Coronary artery (tissue), 2 donors: ENCODE measurements around the gene HCFC1R1.
"Not testable (repeated sequence)": the region's sequence is repeated elsewhere in the genome, so short reads cannot be mapped to it uniquely, and the experiment has no call there.

ENCODE experiments used
- DNase-seq: peaks from one replicate; pipeline ENCODE4 v3.0.0-alpha.2; 2017; ENCODE audit warnings: low spot score
- H3K27ac ChIP-seq, 2 donors: fragments of 200-600 bp; sonication (generic); one replicate each; pipeline ENCODE4 v1.5.1; 2016 to 2019
- H3K4me3 ChIP-seq: fragments of 200-600 bp; sonication (generic); 2 replicates; pipeline ENCODE4 v1.5.1; 2016; ENCODE audit warnings: mild to moderate bottlenecking, moderate library complexity
- TF ChIP-seq, protein P1 (sequence below): fragments of 200-600 bp; sonication (generic); IDR thresholded peaks from one replicate; pipeline ENCODE4 v1.5.1; 2019; ENCODE audit warnings: antibody characterized with exemption

HCFC1R1 gene, protein sequence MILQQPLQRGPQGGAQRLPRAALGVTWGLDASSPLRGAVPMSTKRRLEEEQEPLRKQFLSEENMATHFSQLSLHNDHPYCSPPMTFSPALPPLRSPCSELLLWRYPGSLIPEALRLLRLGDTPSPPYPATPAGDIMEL

DNA sequence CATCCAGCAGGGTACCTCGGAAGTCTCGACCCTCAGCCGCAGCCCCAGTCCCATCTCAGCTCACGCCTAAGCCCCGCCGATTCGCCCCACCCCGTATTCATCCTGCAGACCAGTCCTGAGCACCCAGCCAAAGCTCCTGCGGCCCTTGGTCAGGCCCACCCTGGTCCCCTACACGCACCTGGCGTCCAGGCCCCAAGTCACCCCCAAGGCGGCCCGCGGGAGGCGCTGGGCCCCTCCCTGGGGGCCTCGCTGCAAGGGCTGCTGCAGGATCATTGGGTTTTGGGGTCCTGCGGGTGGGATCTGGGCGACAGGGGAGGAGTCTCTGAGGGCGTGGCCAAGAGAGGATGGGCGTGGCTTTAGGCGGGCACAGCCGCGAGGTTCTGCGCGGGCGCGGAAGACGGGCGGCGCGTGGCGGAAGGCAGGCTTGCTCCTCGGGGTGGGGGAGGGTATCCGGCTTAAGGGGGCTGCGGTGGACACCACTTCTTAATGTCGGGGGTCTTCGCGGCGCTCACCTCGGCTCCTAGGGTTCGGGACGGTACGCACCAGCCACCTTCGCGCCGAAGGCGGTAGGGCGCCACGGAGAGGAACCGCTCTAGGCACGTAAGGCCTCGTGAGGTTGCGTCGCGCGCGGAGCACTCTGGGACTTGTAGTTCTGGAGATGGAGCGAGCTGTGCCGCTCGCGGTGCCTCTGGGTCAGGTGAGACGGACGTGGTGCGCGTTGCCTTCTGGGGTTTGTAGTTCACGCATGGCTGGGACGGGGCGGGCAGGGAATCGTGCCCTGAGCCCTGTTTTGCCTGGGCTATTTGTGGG, at the start of gene HCFC1R1, which contains the start of gene THOC6:
Gene HCFC1R1 (minus strand): TSS at position 274 of the 810 bp plus-strand sequence. CDS start 1 bp downstream, at position 273.
Gene THOC6 (plus strand): TSS at position 367 of the 810 bp plus-strand sequence. CDS start 292 bp downstream, at position 659.
- TF ChIP-seq, protein P1, sequence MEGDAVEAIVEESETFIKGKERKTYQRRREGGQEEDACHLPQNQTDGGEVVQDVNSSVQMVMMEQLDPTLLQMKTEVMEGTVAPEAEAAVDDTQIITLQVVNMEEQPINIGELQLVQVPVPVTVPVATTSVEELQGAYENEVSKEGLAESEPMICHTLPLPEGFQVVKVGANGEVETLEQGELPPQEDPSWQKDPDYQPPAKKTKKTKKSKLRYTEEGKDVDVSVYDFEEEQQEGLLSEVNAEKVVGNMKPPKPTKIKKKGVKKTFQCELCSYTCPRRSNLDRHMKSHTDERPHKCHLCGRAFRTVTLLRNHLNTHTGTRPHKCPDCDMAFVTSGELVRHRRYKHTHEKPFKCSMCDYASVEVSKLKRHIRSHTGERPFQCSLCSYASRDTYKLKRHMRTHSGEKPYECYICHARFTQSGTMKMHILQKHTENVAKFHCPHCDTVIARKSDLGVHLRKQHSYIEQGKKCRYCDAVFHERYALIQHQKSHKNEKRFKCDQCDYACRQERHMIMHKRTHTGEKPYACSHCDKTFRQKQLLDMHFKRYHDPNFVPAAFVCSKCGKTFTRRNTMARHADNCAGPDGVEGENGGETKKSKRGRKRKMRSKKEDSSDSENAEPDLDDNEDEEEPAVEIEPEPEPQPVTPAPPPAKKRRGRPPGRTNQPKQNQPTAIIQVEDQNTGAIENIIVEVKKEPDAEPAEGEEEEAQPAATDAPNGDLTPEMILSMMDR: no peak
- Histone ChIP-seq H3K4me3 (peak within 1 kb of the TSS; percentile 97), H3K27ac (peak within 1 kb of the TSS; percentile 96 to 100)
- DNase-seq: peak; percentile 98

DNA sequence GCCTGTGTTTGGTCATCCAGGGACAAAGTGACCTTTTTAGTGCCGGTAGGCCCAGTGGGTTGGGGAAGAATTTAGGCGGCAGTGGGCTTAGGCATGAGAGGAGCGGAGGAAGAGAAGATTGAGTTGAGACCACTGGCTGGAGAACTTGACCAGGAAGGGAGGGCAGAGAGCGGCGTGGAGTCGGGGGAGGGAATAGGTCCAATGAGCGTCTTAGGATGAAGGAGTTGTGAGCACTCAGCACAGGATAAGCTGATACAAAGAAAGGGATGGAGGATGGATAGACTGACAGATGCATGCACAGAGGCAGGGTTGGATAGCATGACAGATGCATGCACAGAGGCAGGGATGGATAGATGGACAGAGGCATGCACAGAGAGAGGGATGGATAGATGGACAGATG, 49.7 kb upstream of the HCFC1R1 start:
- Histone ChIP-seq H3K4me3 (no peak overlapping the region), H3K27ac (no peak overlapping the region)
- TF ChIP-seq, protein P1: no peak
- no peak for DNase-seq

DNA sequence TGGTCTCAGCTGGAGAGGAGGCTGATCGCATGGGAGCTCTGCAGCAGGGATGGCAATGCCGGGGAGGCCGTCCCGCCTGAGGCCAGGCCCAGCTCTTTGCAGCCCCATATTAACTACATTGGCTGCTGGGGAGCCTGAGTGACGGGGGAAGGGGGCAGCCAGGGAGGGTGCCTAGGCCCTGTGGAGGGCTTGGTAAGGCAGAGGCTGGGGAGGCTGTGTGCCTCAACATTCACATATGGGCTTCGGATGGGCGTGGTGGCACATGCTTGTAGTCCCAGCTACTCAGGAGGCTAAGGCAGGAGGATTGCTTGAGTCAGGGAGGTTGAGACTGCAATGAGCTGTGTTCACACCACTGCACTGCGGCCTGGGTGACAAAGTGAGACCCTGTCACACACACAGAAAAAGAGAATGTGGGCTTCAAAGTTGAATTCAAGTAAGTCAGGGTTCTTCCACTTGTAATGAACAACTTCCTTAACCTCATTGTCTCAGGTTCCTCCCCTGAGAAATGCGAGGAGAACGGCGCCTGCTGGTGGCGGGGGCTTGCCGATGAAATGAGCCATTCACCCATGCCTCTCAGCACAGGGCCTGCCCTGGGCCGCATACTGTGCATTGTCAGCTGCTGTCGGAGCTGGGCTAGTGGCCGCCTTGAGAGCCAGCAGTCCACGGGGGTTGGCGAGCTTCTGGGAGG, 49.0 kb upstream of the HCFC1R1 start:
- not testable (repeated sequence) for DNase-seq, H3K27ac ChIP-seq, H3K4me3 ChIP-seq

DNA sequence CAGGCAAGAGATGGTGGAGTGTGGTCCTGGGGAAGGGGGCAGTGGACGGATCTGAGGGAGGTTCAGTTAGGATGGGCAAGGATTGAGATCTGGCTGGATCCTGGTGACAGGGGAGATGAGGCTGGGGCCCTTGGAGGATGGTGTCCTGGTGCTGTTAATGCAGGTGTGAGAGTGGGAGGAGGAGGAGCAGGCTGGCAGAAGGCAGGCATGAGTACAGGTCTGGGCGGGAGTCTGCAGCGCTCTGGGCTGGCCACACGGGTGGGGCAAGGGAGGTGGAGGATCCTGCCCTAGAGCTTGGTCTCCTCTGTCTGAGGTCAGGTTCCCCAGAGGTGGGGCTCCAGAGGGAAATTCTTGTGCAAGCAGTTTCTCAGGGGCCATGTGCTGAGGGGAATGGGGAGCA, 48.4 kb upstream of the HCFC1R1 start:
- DNase-seq, H3K27ac ChIP-seq, H3K4me3 ChIP-seq: not testable (repeated sequence)

DNA sequence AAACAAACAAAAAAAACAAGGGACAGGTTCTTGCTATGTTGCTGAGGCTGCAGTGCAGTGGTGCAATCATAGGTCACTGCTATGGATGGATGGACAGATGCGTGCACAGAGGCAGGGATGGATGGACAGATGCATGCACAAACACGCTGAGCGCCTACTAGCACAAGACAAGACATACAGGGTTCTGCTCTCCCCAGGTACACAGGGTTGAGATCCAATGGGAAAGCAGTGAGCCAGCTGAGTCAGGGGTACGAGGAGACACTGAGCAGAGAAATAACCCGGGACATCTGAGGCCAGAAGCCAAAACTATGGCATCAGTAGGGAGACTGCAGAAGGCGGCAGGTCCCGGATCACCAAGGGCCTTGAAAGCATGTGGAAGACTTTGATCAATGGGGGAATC, 47.9 kb upstream of the HCFC1R1 start:
- TF ChIP-seq, protein P1: no peak
- H3K4me3 ChIP-seq: no peak overlapping the region
- H3K27ac ChIP-seq: no peak overlapping the region
- no peak for DNase-seq

DNA sequence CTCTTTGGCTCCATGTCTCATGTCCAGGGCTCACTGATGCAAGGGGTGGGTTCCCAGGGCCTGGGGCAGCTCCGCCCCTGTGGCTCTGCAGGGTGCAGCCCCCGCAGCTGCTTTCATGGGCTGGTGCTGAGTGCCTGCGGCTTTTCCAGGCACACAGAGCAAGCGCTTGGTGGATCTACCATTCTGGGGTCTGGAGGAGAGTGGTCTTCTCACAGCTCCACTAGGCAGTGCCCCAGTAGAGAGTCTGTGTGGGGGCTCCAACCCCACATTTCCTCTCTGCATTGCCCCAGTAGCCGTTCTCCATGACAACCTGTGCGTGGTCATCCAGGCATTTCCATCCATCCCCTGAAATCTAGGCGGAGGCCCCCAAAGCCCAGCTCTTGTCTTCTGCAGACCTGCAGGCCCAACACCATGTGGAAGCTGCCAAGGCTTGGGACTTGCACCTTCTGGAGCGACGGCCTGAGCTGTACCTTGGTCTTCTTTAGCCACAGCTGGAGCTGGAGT, 46.9 kb upstream of the HCFC1R1 start:
- TF ChIP-seq, protein P1: no peak
- no peak for DNase-seq
- Histone ChIP-seq H3K4me3 (no peak overlapping the region), H3K27ac (no peak overlapping the region)

DNA sequence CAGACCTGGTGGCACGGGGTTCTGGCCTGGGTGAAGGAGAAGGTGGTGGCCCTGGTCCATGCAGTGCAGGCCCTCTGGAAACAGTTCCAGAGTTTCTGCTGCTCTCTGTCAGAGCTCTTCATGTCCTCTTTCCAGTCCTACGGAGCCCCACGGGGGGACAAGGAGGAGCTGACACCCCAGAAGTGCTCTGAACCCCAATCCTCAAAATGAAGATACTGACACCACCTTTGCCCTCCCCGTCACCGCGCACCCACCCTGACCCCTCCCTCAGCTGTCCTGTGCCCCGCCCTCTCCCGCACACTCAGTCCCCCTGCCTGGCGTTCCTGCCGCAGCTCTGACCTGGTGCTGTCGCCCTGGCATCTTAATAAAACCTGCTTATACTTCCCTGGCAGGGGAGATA, 45.4 kb upstream of the HCFC1R1 start:
- H3K27ac ChIP-seq, H3K4me3 ChIP-seq, DNase-seq: not testable (repeated sequence)

DNA sequence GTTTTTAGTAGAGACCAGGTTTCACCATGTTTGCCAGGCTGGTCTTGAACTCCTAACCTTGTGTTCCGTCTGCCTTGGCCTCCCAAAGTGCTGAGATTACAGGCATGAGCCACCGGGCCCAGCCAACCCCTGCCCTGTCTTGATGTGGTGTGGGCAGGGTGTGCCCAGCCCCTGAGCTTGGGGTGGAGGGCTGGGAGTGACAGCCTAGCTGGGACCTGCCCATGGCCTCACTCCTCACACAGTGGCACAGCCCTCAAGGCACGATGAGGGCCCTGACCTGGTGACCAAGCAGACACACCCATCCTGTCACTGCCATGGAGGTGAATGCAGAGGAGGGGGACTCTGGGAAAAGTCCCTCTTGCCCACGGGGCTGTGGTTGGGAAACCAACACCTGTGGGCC, 44.7 kb upstream of the HCFC1R1 start:
- no peak for DNase-seq
- Histone ChIP-seq H3K4me3 (no peak overlapping the region), H3K27ac (no peak overlapping the region)
- TF ChIP-seq, protein P1: no peak
